Neural cell (in vitro differentiated cells): Measurements from ENCODE around the gene TCL1B.
"Not testable (repeated sequence)": the region's sequence is repeated elsewhere in the genome, so short reads cannot be mapped to it uniquely, and the experiment has no call there.

Experiments
- EZH2 ChIP-seq: fragments of 200-600, 300-800 bp; shearing (Covaris generic), sonication (generic); IDR thresholded peaks from 2 replicates; pipeline ENCODE4 v1.6.1; 2014; ENCODE audit warnings: antibody characterized with exemption, low read length, borderline replicate concordance, mild to moderate bottlenecking; ENCODE audit not compliant: insufficient read depth, poor library complexity, severe bottlenecking
- POLR2AphosphoS5 ChIP-seq: IDR thresholded peaks from 2 replicates; pipeline ENCODE4 v1.6.1; 2012
- TAF1 ChIP-seq: IDR thresholded peaks from 2 replicates; pipeline ENCODE4 v1.6.1; 2012; ENCODE audit warnings: low read depth
- TF ChIP-seq, protein P1 (sequence below): fragments of 450-650 bp; IDR thresholded peaks from 2 replicates; pipeline ENCODE4 v1.5.1; 2014; ENCODE audit warnings: antibody characterized with exemption, mild to moderate bottlenecking, moderate library complexity; ENCODE audit not compliant: poor library complexity, severe bottlenecking
- TF ChIP-seq, protein P2 (sequence below): IDR thresholded peaks from 2 replicates; pipeline ENCODE4 v1.6.1; 2012; ENCODE audit warnings: borderline replicate concordance

DNA sequence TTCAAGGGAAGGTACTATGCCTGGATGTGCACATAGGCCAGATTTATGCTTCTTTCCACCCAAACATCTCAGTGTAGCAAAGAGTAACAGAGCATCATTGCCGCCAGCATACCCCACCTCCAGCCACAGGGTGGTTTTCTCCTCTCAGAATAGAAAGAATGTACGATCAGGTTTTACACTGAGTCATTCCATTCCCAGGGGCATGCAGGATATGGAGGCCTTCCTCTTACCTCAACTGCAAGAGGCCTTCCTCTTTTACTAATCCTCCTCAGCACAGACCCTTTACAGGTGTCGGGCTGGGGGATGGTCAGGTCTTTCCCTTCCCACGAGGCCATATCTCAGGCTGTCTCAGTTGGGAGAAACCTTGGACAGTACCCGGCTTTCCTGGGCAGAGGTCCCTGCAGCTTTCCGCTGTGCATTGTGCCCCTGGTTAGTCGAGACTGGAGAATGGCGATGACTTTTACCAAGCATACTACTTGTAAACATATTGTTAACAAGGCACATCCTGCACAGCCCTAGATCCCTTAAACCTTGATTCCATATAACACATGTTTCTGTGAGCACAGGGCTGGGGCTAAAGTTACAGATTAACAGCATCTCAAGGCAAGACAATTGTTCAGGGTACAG, 43.3 kb downstream of the TCL1B start:
- TF ChIP-seq, protein P1, sequence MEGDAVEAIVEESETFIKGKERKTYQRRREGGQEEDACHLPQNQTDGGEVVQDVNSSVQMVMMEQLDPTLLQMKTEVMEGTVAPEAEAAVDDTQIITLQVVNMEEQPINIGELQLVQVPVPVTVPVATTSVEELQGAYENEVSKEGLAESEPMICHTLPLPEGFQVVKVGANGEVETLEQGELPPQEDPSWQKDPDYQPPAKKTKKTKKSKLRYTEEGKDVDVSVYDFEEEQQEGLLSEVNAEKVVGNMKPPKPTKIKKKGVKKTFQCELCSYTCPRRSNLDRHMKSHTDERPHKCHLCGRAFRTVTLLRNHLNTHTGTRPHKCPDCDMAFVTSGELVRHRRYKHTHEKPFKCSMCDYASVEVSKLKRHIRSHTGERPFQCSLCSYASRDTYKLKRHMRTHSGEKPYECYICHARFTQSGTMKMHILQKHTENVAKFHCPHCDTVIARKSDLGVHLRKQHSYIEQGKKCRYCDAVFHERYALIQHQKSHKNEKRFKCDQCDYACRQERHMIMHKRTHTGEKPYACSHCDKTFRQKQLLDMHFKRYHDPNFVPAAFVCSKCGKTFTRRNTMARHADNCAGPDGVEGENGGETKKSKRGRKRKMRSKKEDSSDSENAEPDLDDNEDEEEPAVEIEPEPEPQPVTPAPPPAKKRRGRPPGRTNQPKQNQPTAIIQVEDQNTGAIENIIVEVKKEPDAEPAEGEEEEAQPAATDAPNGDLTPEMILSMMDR = not testable (repeated sequence)
- TF ChIP-seq POLR2AphosphoS5, EZH2, TAF1: not testable (repeated sequence)
- TF ChIP-seq, protein P2, sequence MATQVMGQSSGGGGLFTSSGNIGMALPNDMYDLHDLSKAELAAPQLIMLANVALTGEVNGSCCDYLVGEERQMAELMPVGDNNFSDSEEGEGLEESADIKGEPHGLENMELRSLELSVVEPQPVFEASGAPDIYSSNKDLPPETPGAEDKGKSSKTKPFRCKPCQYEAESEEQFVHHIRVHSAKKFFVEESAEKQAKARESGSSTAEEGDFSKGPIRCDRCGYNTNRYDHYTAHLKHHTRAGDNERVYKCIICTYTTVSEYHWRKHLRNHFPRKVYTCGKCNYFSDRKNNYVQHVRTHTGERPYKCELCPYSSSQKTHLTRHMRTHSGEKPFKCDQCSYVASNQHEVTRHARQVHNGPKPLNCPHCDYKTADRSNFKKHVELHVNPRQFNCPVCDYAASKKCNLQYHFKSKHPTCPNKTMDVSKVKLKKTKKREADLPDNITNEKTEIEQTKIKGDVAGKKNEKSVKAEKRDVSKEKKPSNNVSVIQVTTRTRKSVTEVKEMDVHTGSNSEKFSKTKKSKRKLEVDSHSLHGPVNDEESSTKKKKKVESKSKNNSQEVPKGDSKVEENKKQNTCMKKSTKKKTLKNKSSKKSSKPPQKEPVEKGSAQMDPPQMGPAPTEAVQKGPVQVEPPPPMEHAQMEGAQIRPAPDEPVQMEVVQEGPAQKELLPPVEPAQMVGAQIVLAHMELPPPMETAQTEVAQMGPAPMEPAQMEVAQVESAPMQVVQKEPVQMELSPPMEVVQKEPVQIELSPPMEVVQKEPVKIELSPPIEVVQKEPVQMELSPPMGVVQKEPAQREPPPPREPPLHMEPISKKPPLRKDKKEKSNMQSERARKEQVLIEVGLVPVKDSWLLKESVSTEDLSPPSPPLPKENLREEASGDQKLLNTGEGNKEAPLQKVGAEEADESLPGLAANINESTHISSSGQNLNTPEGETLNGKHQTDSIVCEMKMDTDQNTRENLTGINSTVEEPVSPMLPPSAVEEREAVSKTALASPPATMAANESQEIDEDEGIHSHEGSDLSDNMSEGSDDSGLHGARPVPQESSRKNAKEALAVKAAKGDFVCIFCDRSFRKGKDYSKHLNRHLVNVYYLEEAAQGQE = not testable (repeated sequence)
